ENCODE data around the gene MGMT. TPM values are rescaled to one million over a fixed set of nuclear protein-coding genes. Genes with fewer than 3 reads are reported as not detected.

Gene MGMT
- total and polyA plus RNA-seq, 2 donors from 2014 or later, result 25.9 to 70.0 TPM

DNA sequence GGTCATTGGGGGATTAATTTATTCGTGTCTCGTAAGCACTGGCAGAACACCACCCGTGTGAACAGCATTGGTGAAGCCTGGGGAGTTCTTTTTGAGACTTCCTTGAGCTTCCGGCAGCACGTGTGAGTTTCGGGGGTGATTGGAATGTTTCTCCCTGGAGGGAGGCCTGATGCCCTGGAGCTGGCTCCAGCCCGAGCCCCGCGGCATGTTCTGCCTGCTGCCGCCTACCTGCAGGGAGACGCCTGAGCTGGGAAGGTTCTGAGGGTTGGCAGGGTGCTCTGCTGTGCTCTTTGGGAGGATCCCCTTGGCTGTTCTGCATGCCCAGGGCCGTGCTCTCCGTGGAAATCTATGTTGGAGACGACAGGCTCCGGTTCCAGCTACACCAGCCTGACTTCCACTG, 159.3 kb downstream of the MGMT start:
- H3K27ac ChIP-seq (ENCODE audit: low read depth in 2 of 2, low read length in 2 of 2), result no peak overlapping the region
- FAIRE-seq (no peak), DNase-seq (no peak)
- TF ChIP-seq, protein P1, sequence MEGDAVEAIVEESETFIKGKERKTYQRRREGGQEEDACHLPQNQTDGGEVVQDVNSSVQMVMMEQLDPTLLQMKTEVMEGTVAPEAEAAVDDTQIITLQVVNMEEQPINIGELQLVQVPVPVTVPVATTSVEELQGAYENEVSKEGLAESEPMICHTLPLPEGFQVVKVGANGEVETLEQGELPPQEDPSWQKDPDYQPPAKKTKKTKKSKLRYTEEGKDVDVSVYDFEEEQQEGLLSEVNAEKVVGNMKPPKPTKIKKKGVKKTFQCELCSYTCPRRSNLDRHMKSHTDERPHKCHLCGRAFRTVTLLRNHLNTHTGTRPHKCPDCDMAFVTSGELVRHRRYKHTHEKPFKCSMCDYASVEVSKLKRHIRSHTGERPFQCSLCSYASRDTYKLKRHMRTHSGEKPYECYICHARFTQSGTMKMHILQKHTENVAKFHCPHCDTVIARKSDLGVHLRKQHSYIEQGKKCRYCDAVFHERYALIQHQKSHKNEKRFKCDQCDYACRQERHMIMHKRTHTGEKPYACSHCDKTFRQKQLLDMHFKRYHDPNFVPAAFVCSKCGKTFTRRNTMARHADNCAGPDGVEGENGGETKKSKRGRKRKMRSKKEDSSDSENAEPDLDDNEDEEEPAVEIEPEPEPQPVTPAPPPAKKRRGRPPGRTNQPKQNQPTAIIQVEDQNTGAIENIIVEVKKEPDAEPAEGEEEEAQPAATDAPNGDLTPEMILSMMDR (IDR thresholded peaks at IDR 0.05; ENCODE audit: borderline replicate concordance, extremely low read depth, insufficient read depth), result no peak
- no peaks in the 10 kb centered on the region for H3K4me1 ChIP-seq (ENCODE audit: control insufficient read depth in 2 of 3, insufficient read depth in 2 of 3, low read depth in 1 of 3, low read length in 3 of 3)
- no peaks in the 10 kb centered on the region for H3K36me3 ChIP-seq (ENCODE audit: control insufficient read depth in 2 of 3, insufficient read depth in 3 of 3, low read length in 3 of 3)
- no peaks in the 10 kb centered on the region for H3K27me3 ChIP-seq (ENCODE audit: control insufficient read depth, insufficient read depth, low read length)
- no peak overlapping the region for H3K9ac ChIP-seq (ENCODE audit: low read length in 3 of 3)
- intact Hi-C loops (cut with DNase I), result no loop called here
- H3K4me3 ChIP-seq (ENCODE audit: low read length in 3 of 3), result no peak overlapping the region
- H3K9me3 ChIP-seq (ENCODE audit: control insufficient read depth in 2 of 3, insufficient read depth in 1 of 3, low read length in 3 of 3), result no peaks in the 10 kb centered on the region

DNA sequence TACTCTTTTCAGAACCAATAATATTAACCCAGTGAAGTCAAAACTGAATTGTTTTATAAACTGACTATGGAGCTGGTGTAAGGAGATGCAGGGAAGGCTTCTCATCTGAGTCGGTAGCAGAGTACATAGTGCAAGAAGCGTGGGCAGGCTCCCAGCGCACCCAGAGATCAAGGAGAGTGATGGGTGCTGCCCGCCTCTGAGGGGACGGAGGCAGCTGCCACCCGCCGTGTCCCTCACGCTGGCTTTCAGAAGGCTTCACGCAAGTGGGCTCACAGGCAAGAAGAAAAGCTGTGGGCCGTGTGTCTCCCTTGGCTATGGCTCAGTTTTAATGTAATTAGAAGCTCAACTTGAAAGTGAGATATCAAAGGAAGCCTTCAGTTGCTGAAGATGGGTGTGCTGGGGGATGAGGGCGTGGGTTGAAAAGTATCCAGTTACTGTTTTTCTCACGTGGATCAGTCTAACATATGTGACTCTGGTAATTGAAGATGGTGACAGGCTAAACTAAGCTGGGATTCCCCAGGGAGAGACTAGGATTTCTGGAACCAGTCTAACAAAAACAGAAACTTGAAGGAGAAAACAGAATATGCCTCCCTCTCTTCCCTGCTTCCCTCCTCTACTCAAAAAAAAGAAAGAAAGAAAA, 159.9 kb downstream of the MGMT start:
- FAIRE-seq (no peak), DNase-seq (peak in 3 of 5 donors; percentile 41 to 73 (median 63))
- Histone ChIP-seq H3K4me1 (ENCODE audit: control insufficient read depth in 2 of 3, insufficient read depth in 2 of 3, low read depth in 1 of 3, low read length in 3 of 3) (no peaks in the 10 kb centered on the region), H3K4me3 (ENCODE audit: low read length in 3 of 3) (no peak overlapping the region), H3K9me3 (ENCODE audit: control insufficient read depth in 2 of 3, insufficient read depth in 1 of 3, low read length in 3 of 3) (no peaks in the 10 kb centered on the region), H3K27ac (ENCODE audit: low read depth in 2 of 2, low read length in 2 of 2) (no peak overlapping the region), H3K9ac (ENCODE audit: low read length in 3 of 3) (no peak overlapping the region), H3K27me3 (ENCODE audit: control insufficient read depth, insufficient read depth, low read length) (no peaks in the 10 kb centered on the region), H3K36me3 (ENCODE audit: control insufficient read depth in 2 of 3, insufficient read depth in 3 of 3, low read length in 3 of 3) (no peaks in the 10 kb centered on the region)
- intact Hi-C loops (cut with DNase I), result no loop called here
- TF ChIP-seq, protein P1 (IDR thresholded peaks at IDR 0.05; ENCODE audit: borderline replicate concordance, extremely low read depth, insufficient read depth), result no peak

DNA sequence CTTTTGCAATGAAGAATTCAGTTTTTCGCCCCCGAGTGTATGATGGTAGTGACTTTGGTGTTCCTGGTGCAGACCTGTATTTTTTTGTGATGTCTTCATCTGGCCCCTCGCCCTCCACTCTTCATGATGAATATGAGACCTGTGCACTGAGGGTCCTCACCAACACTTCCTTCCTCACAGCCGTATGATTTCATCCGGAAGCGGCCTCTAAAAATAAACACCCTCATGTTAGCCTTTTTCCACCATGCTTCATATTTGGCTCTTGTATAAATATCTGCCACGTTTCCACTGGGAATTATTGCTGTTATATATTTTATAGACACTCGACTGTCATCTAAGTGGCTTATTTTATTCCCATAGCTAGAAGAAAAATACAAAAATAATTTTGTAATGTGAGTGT, 160.4 kb downstream of the MGMT start:
- Histone ChIP-seq H3K4me1 (ENCODE audit: control insufficient read depth in 2 of 3, insufficient read depth in 2 of 3, low read depth in 1 of 3, low read length in 3 of 3) (no peaks in the 10 kb centered on the region), H3K9me3 (ENCODE audit: control insufficient read depth in 2 of 3, insufficient read depth in 1 of 3, low read length in 3 of 3) (no peaks in the 10 kb centered on the region), H3K27me3 (ENCODE audit: control insufficient read depth, insufficient read depth, low read length) (no peaks in the 10 kb centered on the region), H3K9ac (ENCODE audit: low read length in 3 of 3) (no peak overlapping the region), H3K36me3 (ENCODE audit: control insufficient read depth in 2 of 3, insufficient read depth in 3 of 3, low read length in 3 of 3) (no peaks in the 10 kb centered on the region), H3K27ac (ENCODE audit: low read depth in 2 of 2, low read length in 2 of 2) (no peak overlapping the region), H3K4me3 (ENCODE audit: low read length in 3 of 3) (no peak overlapping the region)
- TF ChIP-seq, protein P1 (IDR thresholded peaks at IDR 0.05; ENCODE audit: borderline replicate concordance, extremely low read depth, insufficient read depth), result no peak
- DNase-seq (peak in 1 of 5 donors; percentile 22), FAIRE-seq (no peak)
- intact Hi-C loops (cut with DNase I), result no loop called here

DNA sequence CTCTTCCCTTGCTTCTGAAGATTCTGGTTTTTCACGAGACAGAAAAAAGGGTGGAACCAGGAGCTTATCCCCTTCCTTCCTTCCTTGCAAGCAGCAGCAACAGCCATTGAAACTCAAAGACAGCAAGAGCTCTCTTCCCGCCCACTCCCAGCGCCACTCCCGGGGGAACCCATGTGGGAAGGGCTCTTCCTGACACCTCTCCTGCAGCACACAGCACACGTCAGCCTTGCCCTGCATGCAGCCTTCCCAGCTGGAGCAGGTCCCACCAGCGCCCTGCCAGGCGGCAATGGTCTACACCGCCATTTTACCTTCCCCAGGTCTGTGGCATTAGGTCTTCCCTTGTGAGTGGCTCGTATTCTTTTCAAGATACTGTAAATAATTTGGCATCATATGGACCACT, 161.8 kb downstream of the MGMT start:
- Histone ChIP-seq H3K4me3 (ENCODE audit: low read length in 3 of 3) (no peak overlapping the region), H3K27me3 (ENCODE audit: control insufficient read depth, insufficient read depth, low read length) (no peaks in the 10 kb centered on the region), H3K27ac (ENCODE audit: low read depth in 2 of 2, low read length in 2 of 2) (no peak overlapping the region), H3K9me3 (ENCODE audit: control insufficient read depth in 2 of 3, insufficient read depth in 1 of 3, low read length in 3 of 3) (no peaks in the 10 kb centered on the region), H3K9ac (ENCODE audit: low read length in 3 of 3) (no peak overlapping the region), H3K36me3 (ENCODE audit: control insufficient read depth in 2 of 3, insufficient read depth in 3 of 3, low read length in 3 of 3) (no peaks in the 10 kb centered on the region), H3K4me1 (ENCODE audit: control insufficient read depth in 2 of 3, insufficient read depth in 2 of 3, low read depth in 1 of 3, low read length in 3 of 3) (no peaks in the 10 kb centered on the region)
- FAIRE-seq (no peak), DNase-seq (no peak)
- intact Hi-C loops (cut with DNase I), result no loop called here
- TF ChIP-seq, protein P1 (IDR thresholded peaks at IDR 0.05; ENCODE audit: borderline replicate concordance, extremely low read depth, insufficient read depth), result no peak
